IMR-90 (cell line): ENCODE results near the gene MICOS13. TPM values are rescaled to one million over a fixed set of nuclear protein-coding genes. Genes with fewer than 3 reads are reported as not detected.

Source experiments
- ATAC-seq: fragments of 200-7000 bp; cut with Tn5 transposase; 2 replicates; pipeline ENCODE4 v1.9.1; 2020; ENCODE audit warnings: low read depth, mild to moderate bottlenecking, moderate library complexity
- BruUV-seq: library from RNA; stranded (reverse); fragments of 400-500 nt; replicated peaks from 2 replicates; lab custom pipeline; 2021; lab: Mats Ljungman, UMichigan
- CTCF ChIA-PET: fragments of 300-600 bp; formaldehyde crosslinking; extraction: SDS; loops from one replicate; lab custom pipeline; 2021; ENCODE audit warnings: antibody characterized with exemption; lab: Yijun Ruan, JAX
- POLR2A ChIA-PET: fragments of 300-600 bp; sonication (Branson Sonifier 250); formaldehyde crosslinking; loops from one replicate; lab custom pipeline; 2022; ENCODE audit warnings: antibody characterized with exemption; ENCODE audit not compliant: unreplicated experiment; lab: Charles Lee
- DNase-seq: peaks from one replicate; pipeline ENCODE4 v3.0.0; 2013
- H2AFZ ChIP-seq: replicated peaks from 2 replicates; pipeline ENCODE3; 2013; ENCODE audit warnings: low read length, mild to moderate bottlenecking; ENCODE audit not compliant: poor library complexity
- H2AK5ac ChIP-seq: 2 replicates; pipeline ENCODE4 v1.6.1; 2013; ENCODE audit warnings: low read depth, low read length, inconsistent platforms
- H2AK9ac ChIP-seq: replicated peaks from 2 replicates; pipeline ENCODE3; 2013; ENCODE audit warnings: mild to moderate bottlenecking, low read depth, low read length, moderate library complexity; ENCODE audit not compliant: poor library complexity
- H2BK120ac ChIP-seq: 2 replicates; pipeline ENCODE4 v1.6.1; 2013; ENCODE audit warnings: low read depth, low read length, inconsistent platforms
- H2BK15ac ChIP-seq: 3 replicates; pipeline ENCODE4 v1.6.1; 2013; ENCODE audit warnings: low read depth, low read length, inconsistent platforms
- H2BK20ac ChIP-seq: 2 replicates; pipeline ENCODE4 v1.6.1; 2013; ENCODE audit warnings: low read depth, mild to moderate bottlenecking, inconsistent platforms, low read length, moderate library complexity
- H2BK5ac ChIP-seq: 2 replicates; pipeline ENCODE4 v1.6.1; 2013; ENCODE audit warnings: mild to moderate bottlenecking, low read depth, low read length, inconsistent platforms; ENCODE audit not compliant: poor library complexity, severe bottlenecking
- H3K14ac ChIP-seq: replicated peaks from 2 replicates; pipeline ENCODE4 v1.6.1; 2013; ENCODE audit warnings: low read depth, low read length, inconsistent platforms
- H3K18ac ChIP-seq: 2 replicates; pipeline ENCODE4 v1.6.1; 2013; ENCODE audit warnings: low read depth, low read length, control low read depth
- H3K23ac ChIP-seq: 2 replicates; pipeline ENCODE4 v1.6.1; 2013; ENCODE audit warnings: low read depth, low read length, inconsistent platforms
- H3K27ac ChIP-seq: 2 replicates; pipeline ENCODE4 v1.5.1; 2013; ENCODE audit warnings: mild to moderate bottlenecking, control low read depth, low read length; ENCODE audit not compliant: insufficient read depth
- H3K27me3 ChIP-seq: 2 replicates; pipeline ENCODE4 v1.6.1; 2013; ENCODE audit warnings: low read length; ENCODE audit not compliant: control insufficient read depth, insufficient read depth
- H3K36me3 ChIP-seq: 2 replicates; pipeline ENCODE4 v1.6.1; 2013; ENCODE audit warnings: low read length, mixed read lengths; ENCODE audit not compliant: control insufficient read depth, insufficient read depth
- H3K4ac ChIP-seq: 2 replicates; pipeline ENCODE4 v1.6.1; 2013; ENCODE audit warnings: low read depth, low read length, inconsistent platforms
- H3K4me1 ChIP-seq: 2 replicates; pipeline ENCODE4 v1.6.1; 2013; ENCODE audit warnings: low read length, mixed read lengths; ENCODE audit not compliant: control insufficient read depth, insufficient read depth
- H3K4me2 ChIP-seq: 2 replicates; pipeline ENCODE4 v1.6.1; 2013; ENCODE audit warnings: low read depth, mild to moderate bottlenecking, control low read depth, low read length, moderate library complexity
- H3K4me3 ChIP-seq: 2 replicates; pipeline ENCODE4 v1.5.1; 2013; ENCODE audit warnings: low read depth, mild to moderate bottlenecking, control low read depth, low read length, moderate library complexity; ENCODE audit not compliant: insufficient read depth
- H3K56ac ChIP-seq: 2 replicates; pipeline ENCODE4 v1.6.1; 2013; ENCODE audit warnings: low read length, inconsistent platforms; ENCODE audit not compliant: insufficient read depth; ENCODE audit errors: extremely low read depth
- H3K79me1 ChIP-seq, 2 experiments: 2 replicates each; pipeline ENCODE4 v1.6.1; 2013; ENCODE audit warnings: low read length in 2 of 2, inconsistent platforms in 1 of 2, low read depth in 1 of 2
- H3K9ac ChIP-seq: 2 replicates; pipeline ENCODE4 v1.6.1; 2013; ENCODE audit warnings: low read depth, low read length, control low read depth
- H3K9me1 ChIP-seq: 2 replicates; pipeline ENCODE4 v1.6.1; 2013; ENCODE audit warnings: low read length, inconsistent platforms; ENCODE audit not compliant: insufficient read depth
- H3K9me3 ChIP-seq: 2 replicates; pipeline ENCODE4 v1.6.1; 2013; ENCODE audit warnings: low read length; ENCODE audit not compliant: control insufficient read depth, insufficient read depth
- H4K20me1 ChIP-seq: 2 replicates; pipeline ENCODE4 v1.6.1; 2013; ENCODE audit warnings: low read length, inconsistent platforms; ENCODE audit not compliant: insufficient read depth
- H4K5ac ChIP-seq: 2 replicates; pipeline ENCODE4 v1.6.1; 2013; ENCODE audit warnings: mild to moderate bottlenecking, low read depth, low read length, control low read depth
- H4K8ac ChIP-seq, 2 experiments: 2 replicates each; pipeline ENCODE4 v1.6.1; 2013; ENCODE audit warnings: low read depth in 2 of 2, low read length in 2 of 2, control low read depth in 1 of 2, inconsistent platforms in 1 of 2
- H4K91ac ChIP-seq: 2 replicates; pipeline ENCODE4 v1.6.1; 2013; ENCODE audit warnings: low read depth, low read length, inconsistent platforms; ENCODE audit not compliant: insufficient read depth
- CHD1 ChIP-seq: IDR thresholded peaks from 2 replicates; pipeline ENCODE4 v1.6.1; 2012; ENCODE audit warnings: low read depth, low read length, improper control_type of control experiment
- CTCF ChIP-seq: conservative IDR thresholded peaks from 2 replicates; pipeline ENCODE4 v1.5.1; 2012; ENCODE audit warnings: mild to moderate bottlenecking, low read depth, low read length, improper control_type of control experiment
- MAFK ChIP-seq: IDR thresholded peaks from 2 replicates; pipeline ENCODE4 v1.6.1; 2012; ENCODE audit warnings: low read depth, low read length, improper control_type of control experiment
- POLR2A ChIP-seq: IDR thresholded peaks from 2 replicates; pipeline ENCODE4 v1.6.1; 2012; ENCODE audit warnings: mild to moderate bottlenecking, low read depth, low read length
- RAD21 ChIP-seq: IDR thresholded peaks from 2 replicates; pipeline ENCODE4 v1.6.1; 2012; ENCODE audit warnings: low read length, improper control_type of control experiment
- RCOR1 ChIP-seq: IDR thresholded peaks from 2 replicates; pipeline ENCODE4 v1.6.1; 2012; ENCODE audit warnings: mild to moderate bottlenecking, low read length, improper control_type of control experiment; ENCODE audit not compliant: insufficient replicate concordance
- RFX5 ChIP-seq: IDR thresholded peaks from 2 replicates; pipeline ENCODE4 v1.8.0; 2012; ENCODE audit warnings: low read depth, mild to moderate bottlenecking, low read length, moderate library complexity
- SMC3 ChIP-seq: fragments of 150-350 bp; IDR thresholded peaks from 2 replicates; pipeline ENCODE4 v1.6.1; 2016; ENCODE audit warnings: low read depth, mild to moderate bottlenecking, antibody characterized with exemption, low read length, moderate library complexity
- USF2 ChIP-seq: fragments of 150-350 bp; IDR thresholded peaks from 2 replicates; pipeline ENCODE4 v1.6.1; 2017; ENCODE audit warnings: mild to moderate bottlenecking, antibody characterized with exemption, low read length, low read depth
- WGBS, 2 experiments: methylation state at CpG; one replicate each; pipeline versions ENCODE4 v1.1.5 to v1.1.7; 2013; ENCODE audit warnings: missing lambda C conversion rate in 2 of 2; ENCODE audit not compliant: insufficient read length in 1 of 2; ENCODE audit errors: extremely low coverage in 2 of 2; 5-methylcytosine and 5-hydroxymethylcytosine counted together
- dilution Hi-C: fragments of 300-500 bp; cut with HindIII; formaldehyde crosslinking; loops from one replicate; pipeline ENCODE4 v1.14.3; 2018; ENCODE audit warnings: low sequenced_read_pairs; ENCODE audit not compliant: unreplicated experiment
- in situ Hi-C: fragments of 300-500 bp; cut with MboI; formaldehyde crosslinking; loops from 3 replicates; pipeline ENCODE4 v1.14.3; 2019; ENCODE audit warnings: low sequenced_read_pairs, inconsistent platforms, mixed read lengths
- intact Hi-C: fragments of 100-400 bp; cut with micrococcal nuclease; formaldehyde crosslinking; loops from 2 replicates; pipeline ENCODE4 v1.10.0; 2022
- polyA plus RNA-seq, 3 experiments: library from polyadenylated mRNA; depleted of rRNA; stranded (reverse); fragments of >200 nt; gene quantifications; 2 replicates each; pipeline ENCODE4 v1.2.3, GENCODE V29; 2012; ENCODE audit warnings: low replicate concordance in 1 of 3
- total RNA-seq: library from RNA; depleted of rRNA; stranded (reverse); fragments of >200 nt; gene quantifications from 2 replicates; pipeline ENCODE4 v1.2.3, GENCODE V29; 2012

Gene MICOS13
- total and polyA plus RNA-seq, 2 of the 4 experiments (the other 2 are of a cell fraction): 14.5 to 48.9 TPM

GRCh38 chr19:5690125-5690954 is 10.0 kb upstream of the MICOS13 start, which contains the start of gene RPL36:
Gene RPL36 (plus strand): TSS chr19:5690295. CDS start chr19:5690508, 213 bp downstream.
- Histone ChIP-seq H3K27ac (peak within 1 kb of the TSS; percentile 78), H3K56ac (peak within 1 kb of the TSS; percentile 24; the same call in 1 of the 2 replicates), H4K91ac (peak within 1 kb of the TSS; percentile 83; the same call in 1 of the 2 replicates), H3K79me1 (peaks cover 0 to 45% of the 10 kb centered on the region in 2 experiments; a peak in 1 of 4 replicates), H4K8ac (peak within 1 kb of the TSS; percentile 26 to 97), H4K5ac (peak within 1 kb of the TSS; percentile 52), H3K4ac (peak within 1 kb of the TSS; percentile 88), H3K23ac (peak within 1 kb of the TSS; percentile 96), H3K18ac (no peak within 1 kb of the TSS), H2BK120ac (no peak within 1 kb of the TSS), H4K20me1 (peaks cover 53% of the 10 kb centered on the region), H3K9me3 (no peaks in the 10 kb centered on the region), H3K36me3 (peaks cover 41% of the 10 kb centered on the region), H3K27me3 (no peaks in the 10 kb centered on the region), H2BK20ac (no peak within 1 kb of the TSS), H3K14ac (peak within 1 kb of the TSS; percentile 93), H2AK9ac (peak within 1 kb of the TSS; percentile 100), H2BK15ac (no peak within 1 kb of the TSS), H3K9ac (peak within 1 kb of the TSS; percentile 78), H2AK5ac (peak within 1 kb of the TSS; percentile 90), H2AFZ (peak within 1 kb of the TSS; percentile 95), H3K4me2 (peak within 1 kb of the TSS; percentile 97), H3K4me1 (peaks cover 2% of the 10 kb centered on the region; the same call in 1 of the 2 replicates), H3K9me1 (peaks cover 7% of the 10 kb centered on the region; the same call in 1 of the 2 replicates), H2BK5ac (peak within 1 kb of the TSS; percentile 61), H3K4me3 (peak within 1 kb of the TSS; percentile 74)
- BruUV-seq: TSS peak; percentile 75
- dilution Hi-C loops (no loop called here), intact Hi-C loops (no loop called here), in situ Hi-C loops (no loop called here)
- CTCF ChIA-PET: interaction anchor here (0.9 kb wide), 3 partner anchors 15 to 82 kb away, joined by 3 to 5 read pairs (median 3); no protein-coding TSS in a partner anchor
- WGBS, 2 experiments: 2% methylated on average over 32 of the region's 73 CpGs; no CpG with 5 or more reads in 1 of the 2 experiments
- peak; percentile 57 for TF ChIP-seq RAD21
- peak; percentile 29; the same call in 1 of the 2 replicates for TF ChIP-seq SMC3
- no peak for TF ChIP-seq MAFK
- TF ChIP-seq USF2: peak; percentile 36; the same call in 1 of the 2 replicates
- TF ChIP-seq RCOR1: peak; percentile 45
- peak; percentile 99 for TF ChIP-seq CTCF
- TF ChIP-seq POLR2A: peak; percentile 99
- no peak for TF ChIP-seq CHD1
- TF ChIP-seq RFX5: no peak
- DNase-seq: peak; percentile 93
- POLR2A ChIA-PET: no interaction called here
- peak; percentile 65 for ATAC-seq
